ENCODE measurements around the gene PARN. TPM values are rescaled to one million over a fixed set of nuclear protein-coding genes. Genes with fewer than 3 reads are reported as not detected.

PARN gene
- total RNA-seq, 1 donor from 2014 or later = 16.8 TPM

GRCh38 chr16:14485121-14485551 lies 144.9 kb downstream of the PARN start:
- DNase-seq = no peak
- no peak overlapping the region for H3K4me3 ChIP-seq
- H3K36me3 ChIP-seq = peaks cover 27% of the 10 kb centered on the region
- intact Hi-C loops (cut with micrococcal nuclease) = no loop called here
- no peak overlapping the region for H3K27ac ChIP-seq (replicated peaks)
- TF ChIP-seq CTCF (IDR thresholded peaks at IDR 0.05; ENCODE audit: borderline replicate concordance) = no peak
- no peaks in the 10 kb centered on the region for H3K9me3 ChIP-seq (replicated peaks)
- no peaks in the 10 kb centered on the region for H3K27me3 ChIP-seq (ENCODE audit: low read depth)
- peaks cover 42% of the 10 kb centered on the region for H3K4me1 ChIP-seq

- peaks cover 38% of the 10 kb centered on the region for H3K4me1 ChIP-seq
- H3K27ac ChIP-seq (replicated peaks) = no peak overlapping the region
- H3K4me3 ChIP-seq = no peak overlapping the region
- TF ChIP-seq CTCF (IDR thresholded peaks at IDR 0.05; ENCODE audit: borderline replicate concordance) = no peak
- peaks cover 37% of the 10 kb centered on the region for H3K36me3 ChIP-seq
- DNase-seq = no peak
- intact Hi-C loops (cut with micrococcal nuclease) = no loop called here
- peaks cover 2% of the 10 kb centered on the region for H3K9me3 ChIP-seq (replicated peaks)
- H3K27me3 ChIP-seq (ENCODE audit: low read depth) = no peaks in the 10 kb centered on the region
These were observed 146.2 kb downstream of the PARN start for GRCh38 chr16:14483819-14484385.

- DNase-seq = no peak
- TF ChIP-seq CTCF (IDR thresholded peaks at IDR 0.05; ENCODE audit: borderline replicate concordance) = no peak
- Histone ChIP-seq H3K27me3 (ENCODE audit: low read depth) (no peaks in the 10 kb centered on the region), H3K4me1 (no peaks in the 10 kb centered on the region), H3K36me3 (peaks cover 24% of the 10 kb centered on the region), H3K4me3 (no peak overlapping the region), H3K27ac (replicated peaks) (no peak overlapping the region), H3K9me3 (replicated peaks) (peaks cover 8% of the 10 kb centered on the region)
- intact Hi-C loops (cut with micrococcal nuclease) = no loop called here
These were observed 153.9 kb downstream of the PARN start for GRCh38 chr16:14476183-14476582.

GRCh38 chr16:14475370-14476139 lies 154.5 kb downstream of the PARN start:
- H3K27me3 ChIP-seq (ENCODE audit: low read depth) = no peaks in the 10 kb centered on the region
- no peak for TF ChIP-seq CTCF (IDR thresholded peaks at IDR 0.05; ENCODE audit: borderline replicate concordance)
- peaks cover 8% of the 10 kb centered on the region for H3K9me3 ChIP-seq (replicated peaks)
- peaks cover 18% of the 10 kb centered on the region for H3K36me3 ChIP-seq
- H3K4me3 ChIP-seq = no peak overlapping the region
- no peak for DNase-seq
- intact Hi-C loops (cut with micrococcal nuclease) = no loop called here
- no peak overlapping the region for H3K27ac ChIP-seq (replicated peaks)
- no peaks in the 10 kb centered on the region for H3K4me1 ChIP-seq

GRCh38 chr16:14473488-14473887 lies 156.6 kb downstream of the PARN start:
- Histone ChIP-seq H3K4me1 (no peaks in the 10 kb centered on the region), H3K9me3 (replicated peaks) (peaks cover 2% of the 10 kb centered on the region), H3K36me3 (no peaks in the 10 kb centered on the region), H3K4me3 (no peak overlapping the region), H3K27me3 (ENCODE audit: low read depth) (no peaks in the 10 kb centered on the region), H3K27ac (replicated peaks) (no peak overlapping the region)
- no peak for TF ChIP-seq CTCF (IDR thresholded peaks at IDR 0.05; ENCODE audit: borderline replicate concordance)
- intact Hi-C loops (cut with micrococcal nuclease) = no loop called here
- DNase-seq = no peak
